IPS-18c (cell line): ENCODE results near the gene GSE1.

Experiments used
- H3K4me3 ChIP-seq: 2 replicates; pipeline ENCODE4 v1.7.0; 2013; ENCODE audit warnings: low read depth, mild to moderate bottlenecking, low read length, moderate library complexity; ENCODE audit not compliant: insufficient read depth
- H3K9me3 ChIP-seq: one replicate; pipeline ENCODE4 v1.6.1; 2013; ENCODE audit warnings: mild to moderate bottlenecking, low read length, moderate library complexity; ENCODE audit not compliant: control insufficient read depth, insufficient read depth

Gene GSE1

GRCh38 chr16:85720302-85720637 is 107.1 kb downstream of the GSE1 start:
- no peak overlapping the region for H3K4me3 ChIP-seq
- H3K9me3 ChIP-seq = no peaks in the 10 kb centered on the region

GRCh38 chr16:85722128-85722893 is 109.2 kb downstream of the GSE1 start:
- Histone ChIP-seq H3K4me3 (no peak overlapping the region), H3K9me3 (no peaks in the 10 kb centered on the region)

GRCh38 chr16:85724126-85724879 is 111.2 kb downstream of the GSE1 start:
- no peaks in the 10 kb centered on the region for H3K9me3 ChIP-seq
- H3K4me3 ChIP-seq = no peak overlapping the region

DNA sequence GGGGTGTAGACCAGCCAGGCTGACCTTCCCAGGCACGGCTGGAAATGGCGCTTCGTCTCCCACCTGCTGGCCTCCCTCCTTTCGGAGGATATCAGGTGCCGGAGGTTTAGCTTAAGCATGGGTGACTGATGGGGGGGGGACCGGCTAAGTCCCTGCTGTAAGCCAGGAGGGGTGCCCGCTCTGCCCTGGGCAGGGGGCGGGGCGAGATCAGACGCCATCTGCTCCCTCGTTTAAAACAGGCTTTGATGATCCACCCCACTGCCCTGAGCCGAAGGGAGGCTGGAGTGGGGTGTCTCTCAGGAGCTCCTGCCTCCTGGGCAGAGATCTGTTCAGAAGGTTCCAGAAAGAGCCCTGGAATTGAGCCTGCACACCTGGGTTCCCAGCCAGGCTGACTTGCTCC is 111.8 kb downstream of the GSE1 start:
- Histone ChIP-seq H3K9me3 (no peaks in the 10 kb centered on the region), H3K4me3 (no peak overlapping the region)
